ENCODE results near the gene SNTB2.

GRCh38 chr16:69195369-69196029, 8.5 kb downstream of the SNTB2 start:
- TF ChIP-seq ZNF674 (CRISPR knock-in tag; IDR thresholded peaks at IDR 0.05; ENCODE audit: low read depth) (no peak), ZXDC (CRISPR knock-in tag; IDR thresholded peaks at IDR 0.05) (no peak)
- TF ChIP-seq, protein P1, sequence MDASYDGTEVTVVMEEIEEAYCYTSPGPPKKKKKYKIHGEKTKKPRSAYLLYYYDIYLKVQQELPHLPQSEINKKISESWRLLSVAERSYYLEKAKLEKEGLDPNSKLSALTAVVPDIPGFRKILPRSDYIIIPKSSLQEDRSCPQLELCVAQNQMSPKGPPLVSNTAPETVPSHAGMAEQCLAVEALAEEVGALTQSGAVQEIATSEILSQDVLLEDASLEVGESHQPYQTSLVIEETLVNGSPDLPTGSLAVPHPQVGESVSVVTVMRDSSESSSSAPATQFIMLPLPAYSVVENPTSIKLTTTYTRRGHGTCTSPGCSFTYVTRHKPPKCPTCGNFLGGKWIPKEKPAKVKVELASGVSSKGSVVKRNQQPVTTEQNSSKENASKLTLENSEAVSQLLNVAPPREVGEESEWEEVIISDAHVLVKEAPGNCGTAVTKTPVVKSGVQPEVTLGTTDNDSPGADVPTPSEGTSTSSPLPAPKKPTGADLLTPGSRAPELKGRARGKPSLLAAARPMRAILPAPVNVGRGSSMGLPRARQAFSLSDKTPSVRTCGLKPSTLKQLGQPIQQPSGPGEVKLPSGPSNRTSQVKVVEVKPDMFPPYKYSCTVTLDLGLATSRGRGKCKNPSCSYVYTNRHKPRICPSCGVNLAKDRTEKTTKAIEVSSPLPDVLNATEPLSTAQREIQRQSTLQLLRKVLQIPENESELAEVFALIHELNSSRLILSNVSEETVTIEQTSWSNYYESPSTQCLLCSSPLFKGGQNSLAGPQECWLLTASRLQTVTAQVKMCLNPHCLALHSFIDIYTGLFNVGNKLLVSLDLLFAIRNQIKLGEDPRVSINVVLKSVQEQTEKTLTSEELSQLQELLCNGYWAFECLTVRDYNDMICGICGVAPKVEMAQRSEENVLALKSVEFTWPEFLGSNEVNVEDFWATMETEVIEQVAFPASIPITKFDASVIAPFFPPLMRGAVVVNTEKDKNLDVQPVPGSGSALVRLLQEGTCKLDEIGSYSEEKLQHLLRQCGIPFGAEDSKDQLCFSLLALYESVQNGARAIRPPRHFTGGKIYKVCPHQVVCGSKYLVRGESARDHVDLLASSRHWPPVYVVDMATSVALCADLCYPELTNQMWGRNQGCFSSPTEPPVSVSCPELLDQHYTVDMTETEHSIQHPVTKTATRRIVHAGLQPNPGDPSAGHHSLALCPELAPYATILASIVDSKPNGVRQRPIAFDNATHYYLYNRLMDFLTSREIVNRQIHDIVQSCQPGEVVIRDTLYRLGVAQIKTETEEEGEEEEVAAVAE (CRISPR knock-in tag; IDR thresholded peaks at IDR 0.05; ENCODE audit: borderline replicate concordance) = no peak
